Loucy (cell line): Measurements from ENCODE around the gene FAM72D.
"Not testable (repeated sequence)": the region's sequence is repeated elsewhere in the genome, so short reads cannot be mapped to it uniquely, and the experiment has no call there.

Source experiments
- H2AFZ ChIP-seq: fragments of 200-600 bp; sonication (generic); 2 replicates; pipeline ENCODE4 v1.6.0; 2016; ENCODE audit warnings: antibody characterized with exemption, mild to moderate bottlenecking, low read length, moderate library complexity
- H3F3A ChIP-seq: fragments of 200-600 bp; 2 replicates; pipeline ENCODE4 v1.6.0; 2016; ENCODE audit warnings: antibody characterized with exemption, low read depth, mild to moderate bottlenecking
- H3K27me3 ChIP-seq: fragments of 200-600 bp; sonication (generic); 2 replicates; pipeline ENCODE4 v1.6.1; 2014; ENCODE audit warnings: low read length, mild to moderate bottlenecking; ENCODE audit not compliant: insufficient read depth, poor library complexity, severe bottlenecking
- H3K36me3 ChIP-seq: fragments of 200-600 bp; sonication (generic); 2 replicates; pipeline ENCODE4 v1.6.1; 2016; ENCODE audit warnings: low read length; ENCODE audit not compliant: insufficient read depth
- H3K4me1 ChIP-seq: fragments of 200-600 bp; sonication (generic); 2 replicates; pipeline ENCODE4 v1.5.1; 2014; ENCODE audit warnings: low read length, mild to moderate bottlenecking; ENCODE audit not compliant: insufficient read depth, poor library complexity, severe bottlenecking
- H3K4me2 ChIP-seq: fragments of 200-600 bp; sonication (generic); 2 replicates; pipeline ENCODE4 v1.6.0; 2014; ENCODE audit warnings: antibody characterized with exemption, low read length, low read depth, mild to moderate bottlenecking; ENCODE audit not compliant: poor library complexity, severe bottlenecking
- H3K4me3 ChIP-seq: fragments of 200-600 bp; sonication (generic); 2 replicates; pipeline ENCODE4 v1.5.1; 2014; ENCODE audit warnings: low read length, mild to moderate bottlenecking, mixed read lengths; ENCODE audit not compliant: poor library complexity, severe bottlenecking
- H3K79me2 ChIP-seq: fragments of 200-600 bp; sonication (generic); 2 replicates; pipeline ENCODE4 v1.6.1; 2014; ENCODE audit warnings: low read length; ENCODE audit not compliant: insufficient read depth
- H3K9ac ChIP-seq: fragments of 200-600 bp; sonication (generic); 2 replicates; pipeline ENCODE4 v1.6.0; 2014; ENCODE audit warnings: mild to moderate bottlenecking, low read depth, low read length, moderate library complexity; ENCODE audit not compliant: poor library complexity, severe bottlenecking
- H3K9me2 ChIP-seq: fragments of 200-600 bp; sonication (generic); replicated peaks from 2 replicates; pipeline ENCODE4 v1.6.1; 2016; ENCODE audit warnings: low read depth, low read length, mixed read lengths
- H3K9me3 ChIP-seq: fragments of 200-600 bp; sonication (generic); 2 replicates; pipeline ENCODE4 v1.6.1; 2014; ENCODE audit warnings: mild to moderate bottlenecking, antibody characterized with exemption, low read length, low read depth; ENCODE audit not compliant: insufficient read depth
- H4K20me1 ChIP-seq: fragments of 200-600 bp; sonication (generic); 2 replicates; pipeline ENCODE4 v1.6.0; 2014; ENCODE audit warnings: antibody characterized with exemption, low read length, mild to moderate bottlenecking; ENCODE audit not compliant: insufficient read depth, poor library complexity, severe bottlenecking

The FAM72D gene

GRCh38 chr1:145063285-145063684 is 32.5 kb upstream of the FAM72D start:
- H3K9me2 ChIP-seq, H3K4me1 ChIP-seq, H3K9ac ChIP-seq, H3F3A ChIP-seq, H3K9me3 ChIP-seq, H4K20me1 ChIP-seq, H3K4me3 ChIP-seq, H3K4me2 ChIP-seq, H2AFZ ChIP-seq, H3K79me2 ChIP-seq, H3K36me3 ChIP-seq, H3K27me3 ChIP-seq: not testable (repeated sequence)

GRCh38 chr1:145063941-145064648 is 31.7 kb upstream of the FAM72D start:
- H3K4me2 ChIP-seq, H3K36me3 ChIP-seq, H3K9me3 ChIP-seq, H4K20me1 ChIP-seq, H3K79me2 ChIP-seq, H3F3A ChIP-seq, H2AFZ ChIP-seq, H3K4me1 ChIP-seq, H3K9me2 ChIP-seq, H3K9ac ChIP-seq, H3K4me3 ChIP-seq, H3K27me3 ChIP-seq: not testable (repeated sequence)

- not testable (repeated sequence) for H3K4me3 ChIP-seq, H3K9ac ChIP-seq, H3F3A ChIP-seq, H3K4me1 ChIP-seq, H2AFZ ChIP-seq, H4K20me1 ChIP-seq, H3K4me2 ChIP-seq, H3K79me2 ChIP-seq, H3K9me3 ChIP-seq, H3K9me2 ChIP-seq, H3K36me3 ChIP-seq, H3K27me3 ChIP-seq
Measured at GRCh38 chr1:145065194-145065826, 30.5 kb upstream of the FAM72D start.

GRCh38 chr1:145066486-145066885 is 29.3 kb upstream of the FAM72D start:
- H3K27me3 ChIP-seq, H3K9me2 ChIP-seq, H3F3A ChIP-seq, H3K9ac ChIP-seq, H2AFZ ChIP-seq, H3K4me2 ChIP-seq, H3K4me1 ChIP-seq, H4K20me1 ChIP-seq, H3K36me3 ChIP-seq, H3K4me3 ChIP-seq, H3K9me3 ChIP-seq, H3K79me2 ChIP-seq: not testable (repeated sequence)

- not testable (repeated sequence) for H3K9me3 ChIP-seq, H3K4me3 ChIP-seq, H2AFZ ChIP-seq, H3K36me3 ChIP-seq, H3K9ac ChIP-seq, H3K79me2 ChIP-seq, H3K27me3 ChIP-seq, H3F3A ChIP-seq, H3K4me1 ChIP-seq, H4K20me1 ChIP-seq, H3K9me2 ChIP-seq, H3K4me2 ChIP-seq
Measured at GRCh38 chr1:145071569-145071968, 24.2 kb upstream of the FAM72D start.

- not testable (repeated sequence) for H3K4me1 ChIP-seq, H3K27me3 ChIP-seq, H3K9me2 ChIP-seq, H3F3A ChIP-seq, H3K9me3 ChIP-seq, H3K79me2 ChIP-seq, H2AFZ ChIP-seq, H3K4me2 ChIP-seq, H3K36me3 ChIP-seq, H4K20me1 ChIP-seq, H3K9ac ChIP-seq, H3K4me3 ChIP-seq
Measured at GRCh38 chr1:145074021-145074559, 21.7 kb upstream of the FAM72D start.

- not testable (repeated sequence) for H2AFZ ChIP-seq, H3K9me2 ChIP-seq, H3K4me3 ChIP-seq, H3K9ac ChIP-seq, H3K4me2 ChIP-seq, H3F3A ChIP-seq, H3K9me3 ChIP-seq, H3K27me3 ChIP-seq, H4K20me1 ChIP-seq, H3K79me2 ChIP-seq, H3K36me3 ChIP-seq, H3K4me1 ChIP-seq
Measured at GRCh38 chr1:145076877-145077276, 18.9 kb upstream of the FAM72D start.
